NCI-H2107 treated with DMSO at 0.1 percent for 48 hours (cell line): ENCODE data around the gene MTHFD1L.

Source experiments
- DNase-seq: peaks from one replicate; lab custom pipeline; 2025; ENCODE audit not compliant: unreplicated experiment; lab: John Stamatoyannopoulos, UW

Gene MTHFD1L

DNA sequence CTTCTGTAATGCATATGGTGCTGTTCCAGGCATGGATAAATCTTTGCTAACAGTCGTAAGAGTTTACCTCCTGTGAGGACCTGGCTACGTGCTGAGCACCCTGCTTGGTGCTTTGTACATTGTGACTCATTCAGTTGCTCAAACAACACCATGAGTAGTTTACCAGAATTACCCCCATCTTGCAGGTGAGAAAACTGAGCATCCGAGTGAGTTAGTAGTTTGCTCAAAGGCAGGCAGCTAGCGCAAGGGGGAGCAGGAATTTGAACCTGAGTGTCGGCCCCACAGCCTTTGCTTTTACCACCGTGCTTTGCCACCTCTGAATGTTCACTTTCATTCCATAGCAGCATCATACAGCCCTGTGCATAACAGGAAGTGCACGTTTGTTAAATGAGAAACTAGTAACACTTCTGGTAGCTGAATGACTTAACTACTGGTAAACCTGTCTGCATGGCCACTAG, 121.9 kb downstream of the MTHFD1L start:
- no peak for DNase-seq

DNA sequence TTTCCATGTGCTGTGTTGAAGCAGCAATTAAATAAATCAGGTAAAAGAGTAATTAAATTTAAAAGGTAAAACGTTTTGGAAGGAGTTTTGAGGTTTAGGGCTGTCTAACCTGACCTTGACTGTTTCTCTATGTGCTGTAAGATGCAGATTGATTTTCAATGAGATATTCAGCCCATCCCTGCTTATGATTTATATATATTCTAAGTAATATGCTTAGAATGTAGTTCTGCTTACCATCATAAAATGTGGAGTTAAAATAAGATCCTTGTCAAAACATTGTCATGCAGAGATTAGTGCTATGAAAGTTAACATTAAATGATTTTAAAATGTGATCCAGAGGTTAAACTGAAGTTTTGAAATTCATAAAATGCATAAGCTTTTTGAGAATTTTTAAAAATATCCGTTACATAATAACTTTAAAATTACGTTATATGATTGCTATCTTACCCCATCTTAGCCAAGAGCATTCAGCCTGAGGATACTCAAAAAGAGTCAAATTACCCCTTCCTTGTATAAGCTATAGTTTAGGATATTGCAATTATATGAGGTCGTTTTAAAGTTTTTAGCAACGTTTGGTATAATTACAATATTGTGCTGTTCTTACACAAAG, 122.5 kb downstream of the MTHFD1L start:
- no peak for DNase-seq

DNA sequence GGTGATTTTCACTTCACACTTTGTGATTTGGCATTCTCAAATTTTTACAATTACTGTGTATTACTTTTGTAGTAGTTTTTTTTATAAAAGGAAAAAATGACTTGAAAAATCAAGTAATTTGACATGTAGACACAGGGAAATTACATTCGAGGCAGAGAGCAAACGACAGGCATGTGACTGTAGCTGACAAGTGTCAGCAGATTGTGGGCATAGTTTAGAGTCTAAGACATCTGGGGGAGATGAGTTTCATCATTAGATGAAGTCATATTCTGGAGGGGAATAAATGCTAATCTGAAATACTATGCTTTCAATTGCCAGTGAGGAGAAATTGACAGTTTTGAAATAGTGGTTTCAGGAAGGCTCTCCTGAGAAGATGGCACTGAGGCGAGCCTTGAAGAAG, 126.0 kb downstream of the MTHFD1L start:
- no peak for DNase-seq

GRCh38 chr6:150992262-150992661, 126.8 kb downstream of the MTHFD1L start:
- no peak for DNase-seq

- no peak for DNase-seq
These were observed 127.2 kb downstream of the MTHFD1L start for GRCh38 chr6:150992703-150993102.

- DNase-seq = no peak
These were observed 127.8 kb downstream of the MTHFD1L start for GRCh38 chr6:150993253-150993652.

DNA sequence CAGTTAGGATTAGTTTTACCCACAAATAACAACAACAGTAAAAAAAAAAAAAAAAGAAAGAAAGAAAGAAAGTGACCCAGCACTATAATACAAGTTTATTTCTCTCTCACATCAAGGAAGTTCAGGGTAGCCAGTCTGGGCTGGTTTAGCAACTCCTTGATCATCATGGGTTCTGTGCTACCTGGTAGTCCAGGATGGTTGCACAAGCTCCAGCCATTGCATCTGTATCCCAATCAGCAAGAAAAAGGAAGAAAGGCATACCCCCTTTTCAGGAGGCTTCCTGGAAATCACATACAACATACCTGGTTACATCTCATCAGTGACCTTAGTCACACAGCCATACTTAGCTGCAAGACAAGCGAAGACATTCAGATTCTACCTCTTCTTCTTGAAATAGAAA, 128.5 kb downstream of the MTHFD1L start:
- no peak for DNase-seq

DNA sequence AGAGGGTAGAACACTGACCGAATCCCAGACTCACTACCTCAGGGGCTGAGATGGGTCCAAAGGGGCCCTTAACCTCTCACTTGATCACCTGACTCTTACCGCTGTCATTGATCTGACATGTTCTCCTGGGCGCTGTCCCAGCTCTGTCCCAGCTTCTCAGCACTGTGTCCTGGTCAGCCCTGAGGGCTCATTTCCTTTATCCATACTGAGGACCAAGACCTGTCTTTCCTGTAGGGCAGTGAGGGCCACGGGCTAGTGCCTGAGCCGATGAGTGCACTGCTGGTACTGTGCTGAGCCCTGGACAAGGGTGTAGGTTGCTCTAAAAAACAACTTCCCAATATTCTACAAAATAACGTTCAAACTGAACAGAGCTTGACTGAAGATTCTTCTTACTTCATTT, 131.5 kb downstream of the MTHFD1L start:
- DNase-seq = no peak

- DNase-seq = no peak
These were observed 133.6 kb downstream of the MTHFD1L start for GRCh38 chr6:150999107-150999506.

- no peak for DNase-seq
These were observed 134.1 kb downstream of the MTHFD1L start for GRCh38 chr6:150999576-150999975.

GRCh38 chr6:151001387-151002056, 136.0 kb downstream of the MTHFD1L start:
- no peak for DNase-seq

GRCh38 chr6:151002057-151002450, 136.6 kb downstream of the MTHFD1L start:
- DNase-seq = no peak

DNA sequence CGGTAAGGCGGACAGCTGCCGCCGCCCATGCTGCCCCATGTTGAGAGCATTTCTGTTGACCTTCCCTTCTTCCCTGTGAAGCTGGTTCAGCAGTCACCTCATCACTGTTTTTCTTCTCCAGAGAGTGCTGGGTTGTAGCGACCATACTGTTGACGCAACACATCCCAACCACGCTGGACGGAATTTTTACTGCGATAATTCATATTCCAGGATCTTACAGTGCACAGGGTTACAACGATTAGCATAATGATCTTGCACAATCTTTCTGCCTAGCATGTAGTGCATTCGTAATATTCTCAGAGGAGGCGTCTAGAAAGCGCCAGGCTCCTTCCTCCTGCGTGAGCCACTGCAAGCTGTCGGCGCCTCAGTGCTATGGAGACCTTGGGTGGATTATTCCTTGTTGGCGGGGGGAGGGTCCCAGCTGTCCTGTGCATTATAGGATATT, 137.0 kb downstream of the MTHFD1L start:
- DNase-seq = no peak

DNA sequence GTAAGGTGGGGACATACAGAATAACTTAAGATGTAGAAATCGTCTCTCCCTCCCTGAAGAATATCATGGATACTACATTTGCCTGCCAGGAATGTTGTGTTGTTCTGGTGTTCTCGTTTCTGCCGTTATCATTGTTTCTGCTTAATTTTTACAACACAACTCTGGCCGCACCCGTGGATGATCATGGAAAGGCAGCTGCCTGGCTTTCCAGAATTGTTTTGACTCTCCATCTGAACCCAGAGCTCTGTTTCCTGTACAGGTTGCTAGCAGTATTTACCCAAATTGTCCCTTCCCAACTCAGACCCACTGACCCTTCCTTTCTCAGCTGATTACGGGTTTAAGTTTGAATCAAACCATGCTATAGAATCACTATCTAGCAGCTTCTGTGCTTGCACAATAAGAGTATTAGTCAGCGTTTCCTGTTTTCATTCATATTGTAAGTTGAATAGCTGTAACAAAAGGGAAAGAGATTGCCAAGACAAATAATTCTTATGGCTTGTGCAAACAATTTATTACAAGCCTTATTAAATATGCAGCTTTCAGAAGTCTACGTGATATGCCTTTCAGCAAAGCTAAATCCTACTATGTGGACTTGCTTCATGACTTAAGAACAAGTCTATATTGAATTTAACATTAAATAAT, 139.0 kb downstream of the MTHFD1L start:
- DNase-seq = peak; percentile 2

- DNase-seq = no peak
These were observed 139.7 kb downstream of the MTHFD1L start for GRCh38 chr6:151005164-151005563.

DNA sequence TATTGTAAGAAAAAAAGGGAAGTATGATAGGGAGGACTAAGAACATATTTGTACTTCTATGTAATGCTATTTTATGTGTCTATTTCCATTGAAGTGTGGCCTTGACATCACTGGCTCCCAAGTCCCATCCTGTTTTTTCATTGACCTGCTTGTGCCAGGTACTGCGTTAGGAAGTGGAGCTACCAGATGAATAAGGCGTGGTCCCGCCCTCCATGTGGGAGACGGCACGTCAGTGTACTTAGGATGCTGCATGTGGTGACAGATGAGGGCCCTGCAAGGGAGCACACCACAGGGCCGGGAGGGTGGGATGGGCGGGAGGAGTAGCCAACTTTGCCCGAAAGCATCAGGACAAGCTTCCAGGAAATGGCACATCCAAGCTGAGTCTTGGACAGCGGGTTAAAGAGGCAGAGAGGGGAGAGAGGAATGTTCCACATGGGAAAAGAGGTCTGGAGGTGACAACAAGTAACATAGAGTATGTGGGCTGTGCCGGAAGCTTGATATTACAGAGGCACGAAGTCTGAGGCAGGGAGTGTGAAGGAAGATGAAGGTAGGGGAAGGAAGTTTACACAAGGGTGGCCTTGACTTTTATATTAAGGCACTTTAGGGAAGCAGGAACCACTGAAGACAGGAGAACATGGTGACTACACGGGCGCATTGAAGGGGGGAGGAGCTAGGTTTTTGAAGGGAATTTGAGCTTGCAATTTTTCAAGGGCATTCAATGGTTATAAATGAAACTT, 140.6 kb downstream of the MTHFD1L start:
- no peak for DNase-seq

DNA sequence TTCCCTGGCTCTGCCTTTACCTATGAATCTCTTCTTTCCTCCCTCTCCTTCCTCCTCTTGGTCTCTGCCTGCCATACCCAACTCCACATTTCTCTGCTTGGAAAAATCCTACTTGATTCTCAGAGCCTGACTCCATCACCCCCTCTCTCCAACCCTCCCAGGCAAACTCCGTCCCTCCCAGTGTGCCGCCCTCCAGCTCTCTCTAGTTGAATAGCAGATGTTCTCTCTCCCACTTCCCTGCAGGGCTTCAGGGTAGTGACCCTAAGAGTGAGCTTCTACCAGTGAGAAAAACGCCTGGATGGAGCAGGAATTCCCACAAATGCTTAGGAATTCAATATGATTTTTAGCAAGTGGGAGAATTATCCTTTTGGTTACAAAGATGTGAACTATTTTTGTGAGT, 141.6 kb downstream of the MTHFD1L start:
- no peak for DNase-seq

DNA sequence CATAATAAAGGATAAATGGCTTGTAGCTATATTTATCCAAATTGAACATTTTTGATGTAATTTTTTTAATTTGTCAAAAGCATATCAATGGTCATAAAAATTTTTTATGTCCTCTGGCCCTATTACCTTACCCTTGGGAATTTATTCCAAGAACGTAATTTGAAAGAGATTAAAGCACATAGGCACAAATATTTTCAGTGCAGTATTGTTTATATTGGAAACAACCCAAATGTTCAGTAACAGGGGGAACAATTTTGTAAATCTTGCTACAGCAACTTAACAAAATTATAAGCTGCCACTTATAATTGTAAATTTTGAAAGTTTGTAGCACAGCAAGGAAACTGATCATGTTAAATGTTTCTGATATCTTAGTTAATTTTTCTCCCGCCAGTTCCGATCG, 142.4 kb downstream of the MTHFD1L start:
- DNase-seq = no peak

DNA sequence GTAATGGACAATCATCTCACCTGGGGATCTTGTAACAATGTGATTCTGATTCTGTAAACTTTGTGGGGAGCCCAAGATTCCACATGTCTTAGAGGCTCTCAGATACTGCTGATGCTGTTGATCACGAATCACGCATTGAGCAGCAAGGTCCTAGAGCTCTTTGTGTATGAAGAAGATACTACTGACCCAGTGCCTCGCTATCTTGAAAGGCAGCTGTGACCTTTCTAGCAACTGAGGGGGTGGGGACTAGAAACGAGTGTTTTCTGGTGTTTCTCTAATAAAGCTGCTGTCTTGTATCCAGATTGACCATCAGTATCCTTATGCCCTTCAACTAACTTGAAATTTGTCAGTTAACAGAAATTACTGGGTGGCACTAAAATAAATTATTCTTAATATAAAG, 142.9 kb downstream of the MTHFD1L start:
- DNase-seq = no peak

DNA sequence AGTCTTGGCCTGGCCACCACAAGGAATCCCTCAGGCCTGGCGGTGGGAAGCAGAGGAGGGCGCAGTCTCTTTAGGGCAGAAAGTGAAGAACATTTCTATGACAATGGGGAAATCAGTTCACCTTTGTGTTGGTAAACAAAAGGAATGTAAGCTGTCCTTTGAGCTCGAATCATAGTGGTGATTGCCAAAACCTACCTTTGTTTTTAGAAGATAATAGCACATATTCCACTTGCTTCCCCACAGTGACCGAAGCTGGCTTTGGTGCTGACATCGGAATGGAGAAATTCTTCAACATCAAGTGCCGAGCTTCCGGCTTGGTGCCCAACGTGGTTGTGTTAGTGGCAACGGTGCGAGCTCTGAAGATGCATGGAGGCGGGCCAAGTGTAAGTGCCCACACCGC, 144.1 kb downstream of the MTHFD1L start:
- DNase-seq = no peak

DNA sequence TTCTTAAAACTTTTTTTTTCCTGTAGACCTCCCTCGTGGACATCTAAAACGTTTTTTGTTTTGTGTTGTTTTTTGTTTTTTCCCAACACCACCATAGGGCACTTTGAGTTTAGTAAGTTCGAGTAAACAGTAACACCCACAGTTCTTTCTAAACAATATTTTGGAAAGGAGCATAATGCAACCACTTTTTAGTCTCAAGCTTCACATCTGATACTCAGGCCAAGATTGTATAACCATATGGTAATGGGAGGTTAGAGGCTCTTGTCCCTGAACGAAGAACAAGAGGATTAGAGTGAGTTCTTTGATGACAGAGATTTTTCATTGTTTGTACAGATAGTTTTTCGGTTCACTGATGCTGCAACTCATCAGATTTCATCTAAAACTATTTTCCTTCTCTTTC, 144.6 kb downstream of the MTHFD1L start:
- no peak for DNase-seq
